GM12878 (cell line): Measurements from ENCODE around the gene EMP2. TPM values are rescaled to one million over a fixed set of nuclear protein-coding genes. Genes with fewer than 3 reads are reported as not detected.

Experiments
- ATAC-seq: fragments of 200-7000 bp; cut with Tn5 transposase; 3 replicates; pipeline ENCODE4 v1.9.1; 2020; ENCODE audit warnings: mild to moderate bottlenecking, moderate library complexity
- BruUV-seq: library from RNA; stranded (reverse); fragments of 400-500 nt; replicated peaks from 2 replicates; lab custom pipeline; 2021; lab: Mats Ljungman, UMichigan
- CTCF ChIA-PET: fragments of 300-600 bp; sonication (Branson Sonifier 250); formaldehyde crosslinking; extraction: SDS; loops from one replicate; lab custom pipeline; 2021; ENCODE audit warnings: inconsistent platforms; lab: Yijun Ruan, JAX
- POLR2A ChIA-PET: fragments of 350-600 bp; formaldehyde crosslinking; extraction: SDS; loops from one replicate; lab custom pipeline; 2021; ENCODE audit warnings: inconsistent platforms; lab: Charles Lee
- RAD21 ChIA-PET: fragments of 300-600 bp; sonication (Branson Sonifier 250); formaldehyde crosslinking; loops from one replicate; lab custom pipeline; 2023; ENCODE audit warnings: antibody characterized with exemption; ENCODE audit not compliant: unreplicated experiment; lab: Charles Lee
- SMC1A ChIA-PET: fragments of 300-600 bp; sonication (Branson Sonifier 250); formaldehyde crosslinking; loops from one replicate; lab custom pipeline; 2023; ENCODE audit not compliant: unreplicated experiment, uncharacterized antibody; lab: Charles Lee
- DNase-seq: peaks from one replicate; pipeline ENCODE4 v3.0.0-alpha.2; 2011; ENCODE audit warnings: low read depth, low spot score
- FAIRE-seq: peaks from 3 replicates; lab custom pipeline; 2011; peaks lifted over from hg19 to GRCh38; lab: Jason Lieb, UNC
- H2AFZ ChIP-seq: 2 replicates; pipeline ENCODE4 v1.6.0; 2011; ENCODE audit warnings: low read depth, low read length, control low read depth; ENCODE audit not compliant: control insufficient read depth
- H3K27ac ChIP-seq: 2 replicates; pipeline ENCODE4 v1.5.1; 2011; ENCODE audit warnings: control low read depth; ENCODE audit not compliant: control insufficient read depth, insufficient read depth
- H3K27me3 ChIP-seq, 2 experiments: replicated peaks in 1 of 2; 2 replicates each; pipeline versions ENCODE4 v1.6.0 to v1.6.1; 2011; ENCODE audit warnings: low read length in 1 of 2; ENCODE audit not compliant: control insufficient read depth in 2 of 2, insufficient read depth in 2 of 2
- H3K36me3 ChIP-seq, 2 experiments: 2 replicates each; pipeline ENCODE4 v1.5.1; 2011; ENCODE audit warnings: low read length in 1 of 2; ENCODE audit not compliant: control insufficient read depth in 2 of 2, insufficient read depth in 2 of 2
- H3K4me1 ChIP-seq: 2 replicates; pipeline ENCODE4 v1.6.1; 2011; ENCODE audit warnings: mild to moderate bottlenecking, low read length, moderate library complexity, mixed read lengths; ENCODE audit not compliant: control insufficient read depth, insufficient read depth
- H3K4me2 ChIP-seq: 2 replicates; pipeline ENCODE4 v1.6.0; 2011; ENCODE audit warnings: control low read depth; ENCODE audit not compliant: control insufficient read depth, insufficient read depth
- H3K4me3 ChIP-seq: fragments of 200-600 bp; sonication (generic); 2 replicates; pipeline ENCODE4 v1.5.1; 2016
- H3K79me2 ChIP-seq: 2 replicates; pipeline ENCODE4 v1.6.0; 2011; ENCODE audit warnings: low read length; ENCODE audit not compliant: control insufficient read depth, insufficient read depth
- H3K9ac ChIP-seq: 2 replicates; pipeline ENCODE4 v1.8.0; 2011; ENCODE audit warnings: low read length, control low read depth, mixed read lengths; ENCODE audit not compliant: control insufficient read depth, insufficient read depth
- H3K9me3 ChIP-seq: replicated peaks from 3 replicates; pipeline ENCODE4 v1.5.1; 2011; ENCODE audit warnings: mild to moderate bottlenecking, low read length; ENCODE audit not compliant: control insufficient read depth, insufficient read depth
- H4K20me1 ChIP-seq: 2 replicates; pipeline ENCODE4 v1.6.0; 2011; ENCODE audit not compliant: control insufficient read depth, insufficient read depth
- BACH1 ChIP-seq: fragments of 450-650 bp; IDR thresholded peaks from 2 replicates; pipeline ENCODE4 v1.6.1; 2017; ENCODE audit warnings: mild to moderate bottlenecking, borderline replicate concordance
- CHD1 ChIP-seq: IDR thresholded peaks from 2 replicates; pipeline ENCODE4 v1.6.1; 2012; ENCODE audit warnings: low read depth, low read length, improper control_type of control experiment
- EGR1 ChIP-seq, 2 experiments: IDR thresholded peaks; 1 replicate in 1 of 2; 2 replicates in 1 of 2; pipeline ENCODE4 v1.6.1; 2011 to 2012; ENCODE audit warnings: low read depth in 2 of 2, low read length in 2 of 2, borderline replicate concordance in 1 of 2, mild to moderate bottlenecking in 1 of 2, moderate library complexity in 1 of 2
- JUND ChIP-seq: IDR thresholded peaks from 2 replicates; pipeline ENCODE4 v1.6.1; 2012; ENCODE audit warnings: low read depth, mild to moderate bottlenecking, low read length, improper control_type of control experiment, moderate library complexity
- MXI1 ChIP-seq: fragments of 150-350 bp; IDR thresholded peaks from 2 replicates; pipeline ENCODE4 v1.6.1; 2011; ENCODE audit warnings: low read depth, mild to moderate bottlenecking, inconsistent platforms, low read length, improper control_type of control experiment
- POLR2A ChIP-seq: IDR thresholded peaks from 2 replicates; pipeline ENCODE4 v1.6.1; 2011; ENCODE audit warnings: low read depth, mild to moderate bottlenecking, low read length
- REST ChIP-seq: IDR thresholded peaks from 2 replicates; pipeline ENCODE4 v1.6.1; 2012; ENCODE audit warnings: mild to moderate bottlenecking, low read depth, low read length
- SIN3A ChIP-seq: IDR thresholded peaks from 2 replicates; pipeline ENCODE4 v1.6.1; 2012; ENCODE audit warnings: low read depth, low read length, improper control_type of control experiment
- SMAD5 ChIP-seq: IDR thresholded peaks from 2 replicates; pipeline ENCODE4 v1.6.1; 2016; ENCODE audit warnings: antibody characterized with exemption, low read depth
- ZNF24 ChIP-seq: fragments of 450-650 bp; IDR thresholded peaks from 2 replicates; pipeline ENCODE4 v1.6.1; 2017; ENCODE audit warnings: antibody characterized with exemption, mild to moderate bottlenecking
- WGBS: methylation state at CpG from one replicate; pipeline ENCODE4 v1.1.6; 2016; ENCODE audit warnings: low lambda C conversion rate; ENCODE audit not compliant: insufficient replicate concordance, insufficient coverage; ENCODE audit errors: missing lambda C conversion rate; 5-methylcytosine and 5-hydroxymethylcytosine counted together
- in situ Hi-C: fragments of 300-500 bp; cut with MboI; formaldehyde crosslinking; loops from 9 replicates; pipeline ENCODE4 v1.14.3; 2018; ENCODE audit warnings: mixed read lengths
- intact Hi-C: fragments of 100-400 bp; cut with micrococcal nuclease; formaldehyde crosslinking; loops from one replicate; pipeline ENCODE4 v1.14.2; 2022; ENCODE audit not compliant: unreplicated experiment
- polyA plus RNA-seq, 11 experiments: library from polyadenylated mRNA; depleted of rRNA in 4 of 11; unstranded in 6 of 11; stranded (reverse) in 5 of 11; fragments of >200 nt; fragmentation: Nextera tagmentation in 4 of 11; fragmentation: Illumina TruSeq in 1 of 11; extraction: Ambion mirVana in 4 of 11; extraction: Trizol in 1 of 11; gene quantifications; 1 replicate in 1 of 11; 2 replicates in 10 of 11; pipeline versions ENCODE4 v1.2.1 to v1.2.3, GENCODE V29; 2011 to 2016; ENCODE audit warnings: inconsistent platforms in 2 of 11, missing spikeins in 2 of 11, low read depth in 1 of 11
- total RNA-seq, 4 experiments: library from RNA; depleted of rRNA in 3 of 4; stranded (reverse); fragments of >200 nt in 3 of 4; fragmentation: Illumina TruSeq in 1 of 4; extraction: Trizol in 1 of 4; gene quantifications; 2 replicates each; pipeline versions ENCODE4 v1.2.1 to v1.2.3, GENCODE V29; 2013 to 2021
- TF ChIP-seq, protein P1 (sequence below): IDR thresholded peaks from 2 replicates; pipeline ENCODE4 v1.6.1; 2012; ENCODE audit warnings: improper control_type of control experiment, low read depth, low read length; ENCODE audit not compliant: insufficient replicate concordance
- TF ChIP-seq, protein P2 (sequence below): fragments of 450-650 bp; formaldehyde crosslinking; IDR thresholded peaks from 2 replicates; pipeline ENCODE4 v1.4.0; 2022; ENCODE audit warnings: mild to moderate bottlenecking, moderate library complexity

EMP2 gene
- total and polyA plus RNA-seq, 10 of the 15 experiments (the other 5 are each of a cell fraction or from before 2014, with no cell fraction given), result 0.41 to 10.4 (median 3.8) TPM

- ATAC-seq, result no peak
- DNase-seq, result no peak
- Histone ChIP-seq H4K20me1 (no peaks in the 10 kb centered on the region), H3K27me3 (no peaks in the 10 kb centered on the region), H2AFZ (no peak overlapping the region), H3K9me3 (no peaks in the 10 kb centered on the region), H3K4me1 (no peaks in the 10 kb centered on the region), H3K79me2 (no peaks in the 10 kb centered on the region), H3K4me3 (no peak overlapping the region), H3K4me2 (no peak overlapping the region), H3K36me3 (no peaks in the 10 kb centered on the region), H3K27ac (no peak overlapping the region), H3K9ac (no peak overlapping the region)
- WGBS, result 21% methylated on average over 2 of the region's 2 CpGs
- no TSS peak for BruUV-seq
- in situ Hi-C loops (no loop called here), intact Hi-C loops (loop anchor here (5.0 kb wide), 1 partner anchor 59 kb away; no protein-coding TSS in a partner anchor)
- ChIA-PET SMC1A (interaction anchor here (0.8 to 1.5 kb wide), 3 partner anchors 28 to 81 kb away, joined by 3 to 4 read pairs (median 3); no protein-coding TSS in a partner anchor), CTCF (interaction anchor here (1.1 kb wide), 1 partner anchor 18 kb away, joined by 3 read pairs; no protein-coding TSS in a partner anchor), RAD21 (no interaction called here), POLR2A (interaction anchor here (0.6 kb wide), 1 partner anchor 41 kb away, joined by 3 read pairs; no protein-coding TSS in a partner anchor)
- no peak for FAIRE-seq
- no peak for TF ChIP-seq REST
- TF ChIP-seq, protein P1, sequence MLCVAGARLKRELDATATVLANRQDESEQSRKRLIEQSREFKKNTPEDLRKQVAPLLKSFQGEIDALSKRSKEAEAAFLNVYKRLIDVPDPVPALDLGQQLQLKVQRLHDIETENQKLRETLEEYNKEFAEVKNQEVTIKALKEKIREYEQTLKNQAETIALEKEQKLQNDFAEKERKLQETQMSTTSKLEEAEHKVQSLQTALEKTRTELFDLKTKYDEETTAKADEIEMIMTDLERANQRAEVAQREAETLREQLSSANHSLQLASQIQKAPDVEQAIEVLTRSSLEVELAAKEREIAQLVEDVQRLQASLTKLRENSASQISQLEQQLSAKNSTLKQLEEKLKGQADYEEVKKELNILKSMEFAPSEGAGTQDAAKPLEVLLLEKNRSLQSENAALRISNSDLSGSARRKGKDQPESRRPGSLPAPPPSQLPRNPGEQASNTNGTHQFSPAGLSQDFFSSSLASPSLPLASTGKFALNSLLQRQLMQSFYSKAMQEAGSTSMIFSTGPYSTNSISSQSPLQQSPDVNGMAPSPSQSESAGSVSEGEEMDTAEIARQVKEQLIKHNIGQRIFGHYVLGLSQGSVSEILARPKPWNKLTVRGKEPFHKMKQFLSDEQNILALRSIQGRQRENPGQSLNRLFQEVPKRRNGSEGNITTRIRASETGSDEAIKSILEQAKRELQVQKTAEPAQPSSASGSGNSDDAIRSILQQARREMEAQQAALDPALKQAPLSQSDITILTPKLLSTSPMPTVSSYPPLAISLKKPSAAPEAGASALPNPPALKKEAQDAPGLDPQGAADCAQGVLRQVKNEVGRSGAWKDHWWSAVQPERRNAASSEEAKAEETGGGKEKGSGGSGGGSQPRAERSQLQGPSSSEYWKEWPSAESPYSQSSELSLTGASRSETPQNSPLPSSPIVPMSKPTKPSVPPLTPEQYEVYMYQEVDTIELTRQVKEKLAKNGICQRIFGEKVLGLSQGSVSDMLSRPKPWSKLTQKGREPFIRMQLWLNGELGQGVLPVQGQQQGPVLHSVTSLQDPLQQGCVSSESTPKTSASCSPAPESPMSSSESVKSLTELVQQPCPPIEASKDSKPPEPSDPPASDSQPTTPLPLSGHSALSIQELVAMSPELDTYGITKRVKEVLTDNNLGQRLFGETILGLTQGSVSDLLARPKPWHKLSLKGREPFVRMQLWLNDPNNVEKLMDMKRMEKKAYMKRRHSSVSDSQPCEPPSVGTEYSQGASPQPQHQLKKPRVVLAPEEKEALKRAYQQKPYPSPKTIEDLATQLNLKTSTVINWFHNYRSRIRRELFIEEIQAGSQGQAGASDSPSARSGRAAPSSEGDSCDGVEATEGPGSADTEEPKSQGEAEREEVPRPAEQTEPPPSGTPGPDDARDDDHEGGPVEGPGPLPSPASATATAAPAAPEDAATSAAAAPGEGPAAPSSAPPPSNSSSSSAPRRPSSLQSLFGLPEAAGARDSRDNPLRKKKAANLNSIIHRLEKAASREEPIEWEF, result no peak
- TF ChIP-seq JUND, result no peak
- TF ChIP-seq CHD1, result no peak
- no peak for TF ChIP-seq SMAD5
- TF ChIP-seq POLR2A, result no peak
- TF ChIP-seq, protein P2, sequence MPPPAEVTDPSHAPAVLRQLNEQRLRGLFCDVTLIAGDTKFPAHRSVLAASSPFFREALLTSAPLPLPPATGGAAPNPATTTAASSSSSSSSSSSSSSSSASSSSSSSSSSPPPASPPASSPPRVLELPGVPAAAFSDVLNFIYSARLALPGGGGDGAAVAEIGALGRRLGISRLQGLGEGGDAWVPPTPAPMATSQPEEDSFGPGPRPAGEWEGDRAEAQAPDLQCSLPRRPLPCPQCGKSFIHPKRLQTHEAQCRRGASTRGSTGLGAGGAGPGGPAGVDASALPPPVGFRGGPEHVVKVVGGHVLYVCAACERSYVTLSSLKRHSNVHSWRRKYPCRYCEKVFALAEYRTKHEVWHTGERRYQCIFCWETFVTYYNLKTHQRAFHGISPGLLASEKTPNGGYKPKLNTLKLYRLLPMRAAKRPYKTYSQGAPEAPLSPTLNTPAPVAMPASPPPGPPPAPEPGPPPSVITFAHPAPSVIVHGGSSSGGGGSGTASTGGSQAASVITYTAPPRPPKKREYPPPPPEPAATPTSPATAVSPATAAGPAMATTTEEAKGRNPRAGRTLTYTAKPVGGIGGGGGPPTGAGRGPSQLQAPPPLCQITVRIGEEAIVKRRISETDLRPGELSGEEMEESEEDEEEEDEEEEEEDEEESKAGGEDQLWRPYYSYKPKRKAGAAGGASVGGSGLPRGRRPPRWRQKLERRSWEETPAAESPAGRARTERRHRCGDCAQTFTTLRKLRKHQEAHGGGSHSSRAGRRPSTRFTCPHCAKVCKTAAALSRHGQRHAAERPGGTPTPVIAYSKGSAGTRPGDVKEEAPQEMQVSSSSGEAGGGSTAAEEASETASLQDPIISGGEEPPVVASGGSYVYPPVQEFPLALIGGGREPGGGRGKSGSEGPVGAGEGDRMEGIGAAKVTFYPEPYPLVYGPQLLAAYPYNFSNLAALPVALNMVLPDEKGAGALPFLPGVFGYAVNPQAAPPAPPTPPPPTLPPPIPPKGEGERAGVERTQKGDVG, result no peak
- TF ChIP-seq BACH1, result no peak
- no peak for TF ChIP-seq SIN3A
- TF ChIP-seq EGR1 (IDR thresholded peaks at IDR 0.05; ENCODE audit: borderline replicate concordance in 1 of 2, low read depth in 2 of 2, low read length in 2 of 2), result no peak
- no peak for TF ChIP-seq ZNF24
- no peak for TF ChIP-seq MXI1
Measured at GRCh38 chr16:10538583-10538982, 41.8 kb downstream of the EMP2 start.
